HepG2 (cell line): ENCODE measurements around the gene TGM6. TPM values are rescaled to one million over a fixed set of nuclear protein-coding genes. Genes with fewer than 3 reads are reported as not detected.

Source experiments
- ATAC-seq: fragments of 200-7000 bp; cut with Tn5 transposase; 3 replicates; pipeline ENCODE4 v1.9.1; 2020; ENCODE audit warnings: mild to moderate bottlenecking, moderate library complexity
- BruUV-seq: library from RNA; stranded (reverse); fragments of 400-500 nt; replicated peaks from 2 replicates; lab custom pipeline; 2021; lab: Mats Ljungman, UMichigan
- CTCF ChIA-PET: fragments of 300-600 bp; formaldehyde crosslinking; extraction: SDS; loops from one replicate; lab custom pipeline; 2021; ENCODE audit warnings: low total read pairs, inconsistent platforms, low intra/inter-chr PET ratio; lab: Yijun Ruan, JAX
- POLR2A ChIA-PET: fragments of 350-600 bp; sonication (Branson Sonifier 250); formaldehyde crosslinking; loops from one replicate; lab custom pipeline; 2020; ENCODE audit warnings: antibody characterized with exemption, inconsistent platforms; lab: Yijun Ruan, JAX
- DNase-seq: peaks from one replicate; pipeline ENCODE4 v3.0.0-alpha.2; 2015; ENCODE audit warnings: low spot score
- FAIRE-seq: peaks from 3 replicates; lab custom pipeline; 2011; peaks lifted over from hg19 to GRCh38; lab: Jason Lieb, UNC
- H2AFZ ChIP-seq: one replicate; pipeline ENCODE4 v1.6.1; 2011; ENCODE audit warnings: low read length, inconsistent platforms
- H3K27ac ChIP-seq: fragments of 300-600 bp; 3 replicates; pipeline ENCODE4 v1.8.0; 2011; ENCODE audit warnings: mixed run types, mild to moderate bottlenecking, mixed read lengths, low read length, inconsistent platforms; ENCODE audit not compliant: insufficient read depth; ENCODE audit errors: extremely low read length
- H3K27me3 ChIP-seq, 2 experiments: fragments of 200-600 bp in 1 of 2; 2 replicates in 1 of 2; 3 replicates in 1 of 2; pipeline versions ENCODE4 v1.6.0 to v1.8.0; 2011; ENCODE audit warnings: low read length in 2 of 2, mild to moderate bottlenecking in 2 of 2, moderate library complexity in 2 of 2, inconsistent platforms in 1 of 2; ENCODE audit not compliant: insufficient read depth in 2 of 2, control insufficient read depth in 1 of 2
- H3K36me3 ChIP-seq, 2 experiments: fragments of 200-600 bp in 1 of 2; replicated peaks in 1 of 2; 2 replicates in 1 of 2; 3 replicates in 1 of 2; pipeline versions ENCODE4 v1.5.1 to v1.8.0; 2011; ENCODE audit warnings: low read length in 2 of 2, inconsistent platforms in 1 of 2; ENCODE audit not compliant: insufficient read depth in 2 of 2, control insufficient read depth in 1 of 2
- H3K4me1 ChIP-seq: 2 replicates; pipeline ENCODE4 v1.5.1; 2012; ENCODE audit warnings: low read length, inconsistent platforms; ENCODE audit not compliant: insufficient read depth
- H3K4me2 ChIP-seq: 2 replicates; pipeline ENCODE4 v1.6.0; 2011; ENCODE audit warnings: low read depth, low read length, inconsistent platforms
- H3K4me3 ChIP-seq, 3 experiments: fragments of 200-600 bp in 1 of 3; sonication (generic), shearing (Covaris generic) in 1 of 3; replicated peaks in 1 of 3; 2 replicates each; pipeline ENCODE4 v1.5.1; 2011 to 2016; ENCODE audit warnings: low read length in 3 of 3, inconsistent platforms in 2 of 3, low read depth in 2 of 3, mild to moderate bottlenecking in 2 of 3, control low read depth in 1 of 3, mixed read lengths in 1 of 3; ENCODE audit not compliant: insufficient read depth in 1 of 3
- H3K79me2 ChIP-seq: one replicate; pipeline ENCODE4 v1.6.1; 2011; ENCODE audit warnings: low read length, inconsistent platforms; ENCODE audit not compliant: insufficient read depth
- H3K9ac ChIP-seq: 2 replicates; pipeline ENCODE4 v1.6.0; 2011; ENCODE audit warnings: mild to moderate bottlenecking, low read depth, low read length, inconsistent platforms; ENCODE audit not compliant: insufficient read depth
- H3K9me3 ChIP-seq: 2 replicates; pipeline ENCODE4 v1.5.1; 2012; ENCODE audit warnings: mild to moderate bottlenecking, low read length
- H4K20me1 ChIP-seq: 2 replicates; pipeline ENCODE4 v1.6.0; 2011; ENCODE audit warnings: inconsistent platforms, mild to moderate bottlenecking, low read length, moderate library complexity; ENCODE audit not compliant: insufficient read depth
- BORCS8-MEF2B ChIP-seq: sonication (generic); formaldehyde crosslinking; IDR thresholded peaks from 2 replicates; pipeline ENCODE4 v1.8.0; 2022; ENCODE audit warnings: mild to moderate bottlenecking, missing genetic modification reagents
- HMGXB4 ChIP-seq, 2 experiments: sonication (generic) in 1 of 2; formaldehyde crosslinking in 1 of 2; IDR thresholded peaks; 2 replicates each; pipeline versions ENCODE4 v1.4.0 to v1.6.1; 2018 to 2020; ENCODE audit warnings: missing genetic modification reagents in 2 of 2, borderline replicate concordance in 1 of 2, low read depth in 1 of 2, mild to moderate bottlenecking in 1 of 2, missing biosample characterization in 1 of 2
- MAFK ChIP-seq, 2 experiments: IDR thresholded peaks in 1 of 2; conservative IDR thresholded peaks in 1 of 2; 2 replicates each; pipeline ENCODE4 v1.6.1; 2011; ENCODE audit warnings: improper control_type of control experiment in 2 of 2, low read length in 2 of 2
- MYNN ChIP-seq: sonication (generic); formaldehyde crosslinking; IDR thresholded peaks from 2 replicates; pipeline ENCODE4 v1.4.0; 2020; ENCODE audit warnings: mild to moderate bottlenecking, low read depth, missing genetic modification reagents
- NRL ChIP-seq: sonication (generic); formaldehyde crosslinking; IDR thresholded peaks from 2 replicates; pipeline ENCODE4 v1.5.0; 2020; ENCODE audit warnings: missing genetic modification reagents, mild to moderate bottlenecking, moderate library complexity, borderline replicate concordance
- SAP130 ChIP-seq: IDR thresholded peaks from 2 replicates; pipeline ENCODE4 v1.6.1; 2016; ENCODE audit warnings: low read depth
- SMYD3 ChIP-seq: sonication (generic); formaldehyde crosslinking; IDR thresholded peaks from 2 replicates; pipeline ENCODE4 v1.8.1; 2023; ENCODE audit warnings: mild to moderate bottlenecking, missing genetic modification reagents
- SRY ChIP-seq: sonication (generic); formaldehyde crosslinking; IDR thresholded peaks from 2 replicates; pipeline ENCODE4 v1.8.0; 2022; ENCODE audit warnings: mild to moderate bottlenecking, missing genetic modification reagents
- ZNF569 ChIP-seq: sonication (generic); formaldehyde crosslinking; IDR thresholded peaks from 2 replicates; pipeline ENCODE4 v1.5.0; 2020; ENCODE audit warnings: mild to moderate bottlenecking, missing genetic modification reagents, moderate library complexity, borderline replicate concordance
- ZSCAN20 ChIP-seq: sonication (generic); formaldehyde crosslinking; IDR thresholded peaks from 2 replicates; pipeline ENCODE4 v1.4.0; 2020; ENCODE audit warnings: missing genetic modification reagents, mild to moderate bottlenecking, borderline replicate concordance
- WGBS: methylation state at CpG from one replicate; pipeline ENCODE4 v1.1.6; 2017; ENCODE audit warnings: low lambda C conversion rate; 5-methylcytosine and 5-hydroxymethylcytosine counted together
- in situ Hi-C: cut with HindIII; loops from 2 replicates; pipeline ENCODE4 v1.10.0; 2017; ENCODE audit warnings: low pct_unique_long_range_greater_than_20kb; ENCODE audit not compliant: extremely low pct_ligation_motif_present
- intact Hi-C: fragments of 100-400 bp; cut with micrococcal nuclease; formaldehyde crosslinking; loops from one replicate; pipeline ENCODE4 v1.10.0; 2022; ENCODE audit not compliant: unreplicated experiment
- polyA plus RNA-seq, 8 experiments: library from polyadenylated mRNA; depleted of rRNA in 3 of 8; stranded (reverse) in 7 of 8; unstranded in 1 of 8; fragments of >200 nt; fragmentation: Illumina TruSeq in 4 of 8; extraction: Trizol in 4 of 8; gene quantifications; 2 replicates each; pipeline versions ENCODE4 v1.2.1 to v1.2.3, GENCODE V29; 2011 to 2016; ENCODE audit warnings: low read depth in 4 of 8, missing spikeins in 1 of 8, mixed read lengths in 1 of 8; ENCODE audit not compliant: insufficient read depth in 1 of 8
- total RNA-seq, 5 experiments: library from RNA; depleted of rRNA; stranded (reverse); fragments of >200 nt; fragmentation: Illumina TruSeq; extraction: Trizol; gene quantifications; 2 replicates each; pipeline ENCODE4 v1.2.3, GENCODE V29; 2016; ENCODE audit warnings: low read depth in 1 of 5

Gene TGM6
- total and polyA plus RNA-seq, 2 of the 13 experiments (the other 11 are each of a cell fraction or from before 2014, with no cell fraction given), result not detected

- ATAC-seq (no peak), FAIRE-seq (no peak)
Observed at GRCh38 chr20:2398449-2398848, 17.7 kb downstream of the TGM6 start.

GRCh38 chr20:2399390-2399789 is 18.7 kb downstream of the TGM6 start:
- intact Hi-C loops (no loop called here), in situ Hi-C loops (no loop called here)
- no peaks in the 10 kb centered on the region for H3K79me2 ChIP-seq
- peaks cover 13 to 28% of the 10 kb centered on the region in 2 experiments; a peak in 4 of 5 replicates for H3K27me3 ChIP-seq
- no peak for TF ChIP-seq ZNF569
- TF ChIP-seq BORCS8-MEF2B (CRISPR knock-in tag), result no peak
- TF ChIP-seq HMGXB4 (CRISPR knock-in tag; IDR thresholded peaks at IDR 0.05; ENCODE audit: borderline replicate concordance in 1 of 2, low read depth in 1 of 2), result no peak
- no peak for TF ChIP-seq NRL (CRISPR knock-in tag)
- no peak for TF ChIP-seq ZSCAN20
- no peak for TF ChIP-seq MAFK (conservative IDR thresholded peaks at IDR 0.05 in 1 of 2, IDR thresholded peaks at IDR 0.05 in 1 of 2; ENCODE audit: low read length in 2 of 2)
- no peak for TF ChIP-seq SAP130 (CRISPR knock-in tag)
- TF ChIP-seq SMYD3, result no peak
- no peak for TF ChIP-seq SRY (CRISPR knock-in tag)
- H3K27ac ChIP-seq, result no peak overlapping the region
- no peak overlapping the region for H2AFZ ChIP-seq
- no TSS peak for BruUV-seq
- no peak for FAIRE-seq
- POLR2A ChIA-PET, result no interaction called here
- WGBS, result 61% methylated on average over 16 of the region's 16 CpGs
- no peak for DNase-seq
- no peaks in the 10 kb centered on the region for H3K36me3 ChIP-seq
- no peak overlapping the region for H3K9ac ChIP-seq
- H4K20me1 ChIP-seq, result no peaks in the 10 kb centered on the region
- no peak overlapping the region for H3K4me3 ChIP-seq
- ATAC-seq, result no peak
- H3K9me3 ChIP-seq, result peaks cover 2% of the 10 kb centered on the region; the same call in 1 of the 2 replicates
- CTCF ChIA-PET, result no interaction called here
- no peaks in the 10 kb centered on the region for H3K4me1 ChIP-seq
- no peak overlapping the region for H3K4me2 ChIP-seq

More at GRCh38 chr20:2398449-2398848, 17.7 kb downstream of the TGM6 start:
- CTCF ChIA-PET, result no interaction called here
- H3K9ac ChIP-seq, result no peak overlapping the region
- H3K79me2 ChIP-seq, result no peaks in the 10 kb centered on the region
- H2AFZ ChIP-seq, result no peak overlapping the region
- H3K36me3 ChIP-seq, result no peaks in the 10 kb centered on the region
- DNase-seq, result no peak
- no peak overlapping the region for H3K4me2 ChIP-seq
- WGBS, result 0% methylated on average over 1 of the region's 1 CpG
- H3K4me3 ChIP-seq, result no peak overlapping the region
- H3K27me3 ChIP-seq, result peaks cover 14 to 36% of the 10 kb centered on the region in 2 experiments; a peak in 4 of 5 replicates
- in situ Hi-C loops (no loop called here), intact Hi-C loops (no loop called here)
- H3K9me3 ChIP-seq, result no peaks in the 10 kb centered on the region
- H4K20me1 ChIP-seq, result no peaks in the 10 kb centered on the region
- BruUV-seq, result no TSS peak
- H3K27ac ChIP-seq, result no peak overlapping the region
- POLR2A ChIA-PET, result no interaction called here
- no peaks in the 10 kb centered on the region for H3K4me1 ChIP-seq
- TF ChIP-seq MYNN (CRISPR knock-in tag), result no peak
